GM18502 (cell line): ENCODE data around the gene SAMD4A.
A peak's percentile ranks its signal among the peaks of the same experiment; 100 is the strongest.

Source experiments
- ATAC-seq: cut with Tn5 transposase; IDR thresholded peaks from one replicate; pipeline ENCODE4 v1.9.1; 2021; ENCODE audit warnings: mild to moderate bottlenecking; ENCODE audit not compliant: unreplicated experiment, poor library complexity

Gene SAMD4A

GRCh38 chr14:54565785-54566409 is 1.0 kb upstream of the SAMD4A start:
- peak; percentile 52 for ATAC-seq

GRCh38 chr14:54567224-54567638 is 303 bp downstream of the SAMD4A start:
- peak; percentile 1 for ATAC-seq

GRCh38 chr14:54567639-54568561 is 972 bp downstream of the SAMD4A start:
- peak; percentile 21 for ATAC-seq

- ATAC-seq = no peak
Observed at GRCh38 chr14:54568821-54569595, 2.1 kb downstream of the SAMD4A start.

- ATAC-seq = no peak
Observed at GRCh38 chr14:54570047-54570446, 3.1 kb downstream of the SAMD4A start.

- no peak for ATAC-seq
Observed at GRCh38 chr14:54570631-54571415, 3.9 kb downstream of the SAMD4A start.

- ATAC-seq = no peak
Observed at GRCh38 chr14:54572316-54572715, 5.4 kb downstream of the SAMD4A start.

GRCh38 chr14:54574528-54574927 is 7.6 kb downstream of the SAMD4A start:
- no peak for ATAC-seq

GRCh38 chr14:54577494-54577893 is 10.6 kb downstream of the SAMD4A start:
- no peak for ATAC-seq

- ATAC-seq = no peak
Observed at GRCh38 chr14:54577977-54578376, 11.0 kb downstream of the SAMD4A start.

GRCh38 chr14:54579621-54580020 is 12.7 kb downstream of the SAMD4A start:
- no peak for ATAC-seq

GRCh38 chr14:54580933-54581332 is 14.0 kb downstream of the SAMD4A start:
- ATAC-seq = no peak

- no peak for ATAC-seq
Observed at GRCh38 chr14:54582334-54582733, 15.4 kb downstream of the SAMD4A start.

GRCh38 chr14:54584097-54584496 is 17.2 kb downstream of the SAMD4A start:
- ATAC-seq = no peak

GRCh38 chr14:54585214-54585613 is 18.3 kb downstream of the SAMD4A start:
- ATAC-seq = no peak

- no peak for ATAC-seq
Observed at GRCh38 chr14:54589076-54589475, 22.1 kb downstream of the SAMD4A start.

GRCh38 chr14:54589843-54590242 is 22.9 kb downstream of the SAMD4A start:
- ATAC-seq = no peak

GRCh38 chr14:54590481-54590880 is 23.6 kb downstream of the SAMD4A start:
- ATAC-seq = no peak

- ATAC-seq = no peak
Observed at GRCh38 chr14:54591461-54591860, 24.5 kb downstream of the SAMD4A start.

- ATAC-seq = no peak
Observed at GRCh38 chr14:54591866-54592265, 24.9 kb downstream of the SAMD4A start.
